Measurements from ENCODE around the gene ANK3. TPM values are rescaled to one million over a fixed set of nuclear protein-coding genes. Genes with fewer than 3 reads are reported as not detected.
A peak's percentile ranks its signal among the peaks of the same experiment; 100 is the strongest.
"Not testable (repeated sequence)": the region's sequence is repeated elsewhere in the genome, so short reads cannot be mapped to it uniquely, and the experiment has no call there.

Gene ANK3
- total RNA-seq, 1 donor from 2014 or later = under 0.01 TPM

- no peak for DNase-seq (ENCODE audit: low read depth in 2 of 2)
These were observed 349.5 kb downstream of the ANK3 start for GRCh38 chr10:60040014-60040662.

GRCh38 chr10:60035984-60036383 is 353.7 kb downstream of the ANK3 start:
- DNase-seq (ENCODE audit: low read depth in 2 of 2) = no peak

GRCh38 chr10:60035375-60035774 is 354.3 kb downstream of the ANK3 start:
- DNase-seq (ENCODE audit: low read depth in 2 of 2) = not testable (repeated sequence)

- DNase-seq (ENCODE audit: low read depth in 2 of 2) = peak; percentile 53 to 56
These were observed 357.0 kb downstream of the ANK3 start for GRCh38 chr10:60032723-60033122.

GRCh38 chr10:60031664-60032063 is 358.0 kb downstream of the ANK3 start:
- DNase-seq (ENCODE audit: low read depth in 2 of 2) = no peak

GRCh38 chr10:60031183-60031582 is 358.5 kb downstream of the ANK3 start:
- no peak for DNase-seq (ENCODE audit: low read depth in 2 of 2)

- no peak for DNase-seq (ENCODE audit: low read depth in 2 of 2)
These were observed 360.2 kb downstream of the ANK3 start for GRCh38 chr10:60029475-60029874.

GRCh38 chr10:60028081-60028480 is 361.6 kb downstream of the ANK3 start:
- no peak for DNase-seq (ENCODE audit: low read depth in 2 of 2)

- DNase-seq (ENCODE audit: low read depth in 2 of 2) = no peak
These were observed 364.4 kb downstream of the ANK3 start for GRCh38 chr10:60025279-60025678.

- DNase-seq (ENCODE audit: low read depth in 2 of 2) = no peak
These were observed 365.2 kb downstream of the ANK3 start for GRCh38 chr10:60024506-60024905.

- no peak for DNase-seq (ENCODE audit: low read depth in 2 of 2)
These were observed 366.4 kb downstream of the ANK3 start for GRCh38 chr10:60023155-60023877.

- DNase-seq (ENCODE audit: low read depth in 2 of 2) = no peak
These were observed 368.3 kb downstream of the ANK3 start for GRCh38 chr10:60021361-60021760.

- no peak for DNase-seq (ENCODE audit: low read depth in 2 of 2)
These were observed 372.9 kb downstream of the ANK3 start for GRCh38 chr10:60016794-60017193.

- no peak for DNase-seq (ENCODE audit: low read depth in 2 of 2)
These were observed 379.8 kb downstream of the ANK3 start for GRCh38 chr10:60009710-60010383.

- DNase-seq (ENCODE audit: low read depth in 2 of 2) = no peak
These were observed 380.4 kb downstream of the ANK3 start for GRCh38 chr10:60009276-60009675.

GRCh38 chr10:60008816-60009215 is 380.9 kb downstream of the ANK3 start:
- DNase-seq (ENCODE audit: low read depth in 2 of 2) = no peak

GRCh38 chr10:60006062-60006461 is 383.6 kb downstream of the ANK3 start:
- DNase-seq (ENCODE audit: low read depth in 2 of 2) = no peak

- no peak for DNase-seq (ENCODE audit: low read depth in 2 of 2)
These were observed 385.8 kb downstream of the ANK3 start for GRCh38 chr10:60003651-60004523.

- DNase-seq (ENCODE audit: low read depth in 2 of 2) = no peak
These were observed 388.9 kb downstream of the ANK3 start for GRCh38 chr10:60000747-60001146.

- DNase-seq (ENCODE audit: low read depth in 2 of 2) = no peak
These were observed 391.7 kb downstream of the ANK3 start for GRCh38 chr10:59997827-59998525.

GRCh38 chr10:59995862-59996261 is 393.8 kb downstream of the ANK3 start:
- no peak for DNase-seq (ENCODE audit: low read depth in 2 of 2)
